Anterior cingulate cortex (tissue), 58 donors: ENCODE measurements around the gene ROBO4.

Source experiments
- DNase-seq, 58 donors: peaks; one replicate each; lab custom pipeline; 2025; lab: John Stamatoyannopoulos, UW

Gene ROBO4

DNA sequence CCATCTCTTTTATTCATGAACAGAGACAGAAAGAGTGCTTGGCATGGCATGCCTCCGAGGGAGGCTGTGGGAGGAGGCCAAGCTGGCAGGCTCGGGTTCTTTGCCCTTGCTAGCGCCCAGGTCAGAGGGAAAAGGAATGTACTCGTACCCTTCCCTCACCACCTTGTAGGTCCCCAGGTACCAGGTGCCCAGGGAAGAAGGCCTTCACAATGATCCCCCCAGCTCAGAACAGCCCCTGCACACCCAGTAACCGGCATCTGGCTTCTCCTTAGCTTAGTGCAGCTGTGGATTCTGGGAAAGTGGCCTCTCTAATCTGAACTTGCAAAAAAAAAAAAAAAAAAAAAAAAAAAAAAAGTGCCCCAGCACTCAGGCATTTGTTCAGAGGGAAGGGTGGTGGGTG lies 22.7 kb upstream of the ROBO4 start:
- DNase-seq: no peak

DNA sequence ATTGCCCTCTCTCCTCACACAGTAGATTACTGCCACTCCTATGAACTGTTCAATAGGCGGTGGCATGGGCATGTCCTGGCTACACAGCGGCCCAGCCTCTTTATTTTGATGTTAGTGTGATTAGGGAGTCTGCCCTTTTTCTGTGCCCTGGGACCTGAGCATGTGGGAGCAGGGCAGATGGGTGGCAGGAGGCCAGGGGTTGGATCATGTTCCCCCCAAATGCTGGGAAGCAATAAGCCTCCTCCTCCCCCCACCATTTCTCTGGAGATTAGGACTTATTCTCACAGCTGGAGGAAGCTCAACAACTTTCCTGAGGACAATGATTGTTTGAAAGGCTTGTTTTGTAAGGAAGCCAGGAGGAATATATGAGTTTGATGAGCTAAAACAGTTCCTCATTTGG lies 22.2 kb upstream of the ROBO4 start:
- DNase-seq: peak in 2 of 58 donors; percentile 53 to 56

DNA sequence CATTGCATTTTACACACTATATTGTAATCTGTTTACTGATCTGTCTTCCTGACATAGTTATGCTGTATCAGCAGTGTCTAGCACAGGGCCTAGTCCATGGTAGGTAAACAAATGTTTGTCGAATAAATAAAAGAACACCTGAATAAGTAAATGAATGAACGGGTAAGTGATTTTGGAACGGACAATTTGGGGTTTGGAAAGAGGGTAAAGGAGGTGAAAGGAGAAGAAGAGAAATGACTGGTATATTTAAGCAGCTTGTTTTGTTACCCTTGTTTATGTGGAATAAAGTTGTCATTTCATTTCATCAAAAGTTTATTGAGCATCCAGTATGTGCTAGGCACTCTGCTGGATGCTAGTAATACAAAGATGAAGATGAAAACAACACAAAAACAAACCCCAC lies 21.3 kb upstream of the ROBO4 start, which contains the start of gene HEPN1:
HEPN1 (plus strand) TSS at position 301 of the 400 bp plus-strand sequence.
- no peak for DNase-seq

DNA sequence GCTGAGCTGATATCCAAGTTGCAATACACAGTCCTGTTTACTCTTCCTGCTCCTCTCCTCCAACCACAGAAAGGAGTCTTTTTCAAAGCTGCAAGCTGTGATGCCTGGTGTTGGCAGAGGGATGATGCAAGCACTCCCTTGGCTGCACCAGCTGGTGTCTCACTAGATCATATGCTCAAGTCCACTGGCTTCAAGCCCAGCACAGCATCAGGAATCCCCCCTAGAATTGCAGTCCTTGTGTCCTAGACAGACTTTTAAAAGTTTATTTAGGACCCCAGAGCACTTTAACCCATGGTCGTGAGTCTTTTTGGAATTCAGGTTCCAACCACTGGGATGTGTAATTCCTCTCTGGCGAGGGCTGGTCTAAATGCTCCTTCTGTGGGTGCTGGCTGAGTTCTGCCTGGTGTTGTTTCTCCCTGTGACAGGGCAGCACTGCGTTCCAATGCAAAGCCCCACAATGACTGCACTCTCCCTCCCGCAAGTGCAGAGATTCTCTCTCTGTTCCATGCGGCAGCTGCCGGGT lies 19.5 kb upstream of the ROBO4 start:
- peak in 49 of 58 donors; percentile 17 to 94 (median 74) for DNase-seq

DNA sequence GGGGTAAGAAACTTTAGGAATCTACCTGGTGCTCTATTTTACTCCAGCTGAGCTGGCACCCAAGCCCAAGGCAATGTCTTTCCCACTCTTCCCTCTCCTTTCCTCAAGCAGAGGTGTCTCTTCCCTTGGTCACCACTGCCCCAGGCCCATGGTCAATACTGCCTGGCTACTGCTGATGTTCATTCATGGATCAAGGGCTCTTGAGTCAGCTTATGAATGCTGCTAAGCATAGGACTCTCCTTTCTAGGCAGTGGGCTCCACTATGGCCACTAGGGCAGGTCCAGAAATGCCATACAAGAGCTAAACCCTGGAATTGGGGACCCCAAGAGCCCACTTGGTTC lies 18.7 kb upstream of the ROBO4 start:
- DNase-seq: no peak

DNA sequence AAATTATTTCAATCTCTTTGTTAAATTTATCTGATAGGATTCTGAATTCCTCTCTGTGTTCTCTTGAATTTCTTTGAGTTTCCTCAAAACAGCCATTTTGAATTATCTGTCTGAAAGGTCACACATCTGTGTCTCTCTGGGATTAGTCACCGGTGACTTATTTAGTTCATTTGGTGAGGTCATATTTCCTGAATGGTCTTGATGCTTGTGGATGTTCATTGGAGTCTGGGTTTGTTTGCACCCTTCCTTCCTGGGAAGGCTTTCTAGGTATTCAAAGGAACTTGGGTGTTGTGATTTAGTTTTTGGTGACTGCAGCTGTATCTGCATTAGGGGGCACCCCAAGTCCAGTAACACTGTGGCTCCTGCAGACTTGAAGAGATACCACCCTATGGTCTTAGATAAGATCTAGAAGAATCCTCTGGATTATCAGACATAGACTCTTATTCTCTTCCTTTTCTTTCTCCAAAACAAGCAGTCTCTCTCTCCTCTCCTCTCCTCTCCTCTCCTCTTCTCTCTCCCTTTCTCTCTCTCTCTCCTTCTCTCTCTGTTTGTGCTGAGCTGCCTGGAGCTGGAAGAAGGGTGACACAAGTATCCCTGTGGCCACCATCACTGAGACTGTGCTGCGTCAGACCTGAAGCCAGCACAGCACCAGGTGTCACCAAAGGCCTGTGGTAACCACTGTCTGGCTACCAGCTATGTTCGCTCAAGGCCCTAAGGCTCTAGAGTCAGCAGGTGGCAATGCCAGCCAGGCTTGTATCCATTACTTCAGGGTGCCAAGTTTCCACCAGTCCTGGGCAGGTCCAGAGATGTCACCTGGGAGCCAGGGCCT lies 18.1 kb upstream of the ROBO4 start:
- DNase-seq: no peak

DNA sequence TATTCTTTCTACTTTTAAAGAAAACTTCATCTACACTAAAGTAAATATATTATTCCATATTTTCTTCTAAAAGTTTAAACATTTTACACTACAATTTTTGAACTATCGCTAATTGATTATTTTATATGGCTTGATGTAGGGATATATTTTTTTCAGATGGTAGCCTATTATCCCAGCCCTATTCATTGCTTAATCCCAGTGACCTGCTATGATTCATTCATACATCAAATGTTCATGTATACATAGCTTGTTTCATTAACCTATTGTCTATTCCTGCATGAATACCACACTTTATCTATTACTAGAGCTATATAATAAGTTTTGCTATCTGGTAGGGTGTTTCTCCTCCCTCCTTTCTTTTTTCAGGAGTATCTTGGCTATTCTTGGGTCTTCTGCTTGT lies 5.0 kb upstream of the ROBO4 start:
- no peak for DNase-seq

DNA sequence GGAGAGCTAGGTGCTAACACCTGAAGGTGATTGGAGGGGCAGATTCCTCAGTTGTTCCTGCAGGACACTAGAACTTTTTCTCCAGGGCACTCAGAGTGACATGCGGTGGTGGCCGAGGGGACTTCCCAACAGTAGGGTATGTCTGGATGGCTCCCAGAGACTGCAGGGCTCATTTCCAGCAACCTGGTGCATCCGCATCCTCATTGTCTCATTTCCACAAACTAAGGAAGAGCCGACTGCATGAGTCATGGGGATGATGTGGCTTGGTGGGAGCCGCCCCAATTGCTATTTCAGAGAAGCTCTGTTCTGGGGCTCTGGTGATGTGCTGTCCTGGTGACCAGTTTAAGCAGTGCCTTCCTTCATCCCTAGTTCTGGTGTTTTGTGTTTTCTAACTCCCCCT lies 2.8 kb upstream of the ROBO4 start:
- peak in 1 of 58 donors; percentile 57 for DNase-seq

DNA sequence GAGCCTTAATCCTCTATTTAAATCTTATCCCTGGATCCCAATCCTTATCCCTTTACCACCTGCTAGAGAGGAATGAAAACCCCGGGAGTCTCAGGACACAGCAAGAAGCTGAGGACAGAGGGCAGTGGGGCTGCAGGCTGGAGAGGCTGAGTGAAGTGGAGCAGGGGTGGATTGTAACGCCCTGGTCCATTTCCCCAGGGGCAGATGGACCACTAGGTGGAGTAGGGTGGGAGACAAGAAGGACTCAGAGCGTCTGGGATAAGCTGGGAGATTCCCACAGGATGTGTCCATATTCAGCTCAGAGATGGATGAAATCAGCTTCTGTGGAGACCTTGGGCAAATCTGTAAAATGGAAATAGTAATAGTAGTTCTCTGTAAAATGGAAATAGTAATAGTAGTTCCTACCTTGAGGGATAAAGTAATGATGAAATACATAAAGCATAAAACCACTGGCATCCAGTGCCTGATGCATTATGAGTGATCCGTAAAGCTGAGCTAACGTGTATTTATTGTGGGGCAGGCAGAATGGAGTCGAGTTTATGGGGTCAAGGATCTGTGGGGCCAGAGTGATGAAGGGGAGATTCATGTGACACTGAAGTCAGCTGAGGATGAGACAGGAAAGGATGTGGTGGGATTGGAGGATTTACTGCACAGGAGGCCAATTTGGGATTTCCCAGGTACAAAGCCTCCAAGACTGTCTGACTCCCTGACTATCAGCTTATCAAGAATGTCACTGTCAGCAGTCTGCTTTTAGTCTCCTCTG lies 1.9 kb upstream of the ROBO4 start:
- no peak for DNase-seq

DNA sequence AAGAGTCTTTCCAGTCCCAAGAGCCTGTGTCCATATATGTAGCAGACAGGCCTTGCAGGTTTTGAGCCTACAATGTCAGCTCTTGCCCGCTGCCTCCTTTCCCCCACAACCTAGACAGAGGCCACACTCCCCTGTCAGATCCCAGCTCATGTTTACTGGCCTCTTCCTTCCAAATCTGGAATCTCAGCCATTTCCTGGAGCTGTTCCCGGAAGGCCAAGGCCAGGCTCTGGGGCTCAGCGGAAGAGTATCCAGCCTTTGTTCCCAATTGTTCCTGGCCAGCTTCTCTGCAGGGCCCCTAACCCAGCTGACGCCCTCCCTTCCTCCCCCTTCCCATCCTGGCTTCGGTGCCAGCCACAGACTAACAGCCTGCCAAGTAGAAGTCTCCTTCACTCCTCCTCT lies 1.0 kb upstream of the ROBO4 start:
- peak in 42 of 58 donors; percentile 26 to 81 (median 52) for DNase-seq

DNA sequence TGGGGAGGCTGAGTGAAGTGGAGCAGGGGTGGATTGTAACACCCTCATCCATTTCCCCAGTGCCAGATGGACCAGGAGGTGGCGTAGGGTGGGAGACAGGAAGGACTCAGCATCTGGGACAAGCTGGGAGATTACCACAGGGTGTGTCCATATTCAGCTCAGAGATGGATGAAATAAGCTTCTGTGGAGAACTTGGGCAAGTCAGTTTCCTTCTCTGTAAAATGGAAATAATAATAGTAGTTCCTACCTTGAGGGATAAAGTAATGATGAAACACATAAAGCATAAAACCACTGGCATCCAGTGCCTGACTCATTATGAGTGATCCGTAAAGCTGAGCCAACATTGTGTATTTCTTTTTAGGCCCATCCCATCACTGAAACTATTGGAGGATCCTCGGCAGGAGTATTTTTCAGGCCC lies 607 bp upstream of the ROBO4 start:
- DNase-seq: no peak

DNA sequence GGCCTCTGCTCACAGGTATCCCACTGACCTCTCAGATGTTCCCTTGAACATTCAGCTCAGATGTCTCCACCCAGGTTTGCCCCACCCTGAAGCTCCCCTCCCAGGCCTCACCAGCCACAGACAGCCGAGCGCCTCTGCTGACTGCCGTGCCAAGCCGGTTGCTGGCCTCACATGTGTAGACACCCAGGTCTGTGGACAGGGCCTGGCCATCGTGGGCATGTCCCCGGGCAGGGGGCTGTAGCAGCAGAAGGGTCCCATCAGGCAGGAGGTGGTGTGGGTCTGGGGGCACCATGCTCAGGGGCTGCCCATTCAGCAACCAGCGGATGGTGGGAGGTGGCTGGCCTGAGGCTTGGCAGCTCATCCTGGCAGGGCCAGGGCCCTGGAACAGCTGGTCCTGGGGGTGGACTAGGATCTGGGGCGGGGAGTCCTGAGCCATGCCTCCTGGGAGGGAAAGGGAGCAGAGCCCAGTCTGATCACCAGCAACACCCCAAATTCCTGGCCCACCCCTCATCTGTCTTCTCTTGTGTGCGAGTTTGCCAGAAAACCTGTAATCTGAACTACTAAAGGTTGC lies 759 bp downstream of the ROBO4 start:
- no peak for DNase-seq

DNA sequence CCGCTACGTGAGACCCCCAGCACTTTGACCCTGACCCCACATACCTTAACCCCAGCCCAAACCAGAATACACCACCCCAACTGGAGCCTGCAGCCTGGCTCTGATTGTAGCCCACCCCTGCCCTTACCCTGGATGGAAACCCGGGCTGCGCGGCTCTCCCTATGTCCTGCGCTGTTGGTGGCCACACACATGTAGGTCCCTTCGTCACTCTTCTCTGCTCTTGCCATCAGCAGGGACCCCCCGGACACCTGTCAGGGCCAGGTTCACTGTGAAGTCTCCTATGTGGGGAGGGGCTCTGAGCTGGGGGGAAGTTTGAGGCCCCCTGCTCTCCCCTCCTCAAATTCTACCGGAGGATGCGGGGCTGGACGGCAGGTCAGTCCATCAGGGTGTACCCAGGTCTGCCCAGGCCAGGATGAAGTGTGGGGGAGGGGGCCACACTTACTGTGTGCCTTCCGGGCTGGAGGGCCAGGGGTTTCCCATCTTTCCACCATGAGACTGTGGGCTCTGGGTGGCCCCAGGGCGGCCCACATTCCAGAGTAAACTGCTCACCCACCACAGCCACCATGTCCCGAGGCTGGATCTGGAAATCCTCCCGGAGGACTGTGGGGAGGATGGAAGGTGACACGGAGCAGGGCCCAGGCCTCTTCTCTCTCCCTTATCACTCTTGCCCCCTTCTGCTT lies 1.5 kb downstream of the ROBO4 start:
- DNase-seq: no peak

DNA sequence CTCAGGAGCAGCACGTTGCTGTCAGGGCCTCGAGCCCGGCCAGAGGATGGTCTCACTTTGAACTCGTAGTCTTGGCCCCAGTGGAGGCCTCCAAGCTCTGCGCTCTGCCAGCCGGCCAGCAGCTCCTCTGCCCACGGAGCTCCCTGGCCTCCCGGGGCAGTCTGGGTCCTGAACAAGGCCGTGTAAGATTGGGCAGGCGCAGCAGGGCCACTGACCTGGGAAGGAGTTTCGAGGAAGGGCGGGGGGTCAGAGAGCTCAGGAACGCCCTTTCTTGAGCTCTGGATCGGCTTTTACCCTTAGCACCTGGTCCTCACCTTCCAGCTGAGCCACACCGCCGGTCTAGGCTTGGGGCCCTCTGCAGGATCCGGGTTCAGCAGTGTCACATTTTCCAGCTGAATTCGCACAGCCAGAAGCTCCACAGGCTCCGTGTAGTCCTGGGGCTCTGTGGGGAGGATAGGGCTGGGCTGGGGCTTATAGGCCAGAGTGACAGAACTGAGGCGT lies 2.1 kb downstream of the ROBO4 start:
- DNase-seq: no peak

DNA sequence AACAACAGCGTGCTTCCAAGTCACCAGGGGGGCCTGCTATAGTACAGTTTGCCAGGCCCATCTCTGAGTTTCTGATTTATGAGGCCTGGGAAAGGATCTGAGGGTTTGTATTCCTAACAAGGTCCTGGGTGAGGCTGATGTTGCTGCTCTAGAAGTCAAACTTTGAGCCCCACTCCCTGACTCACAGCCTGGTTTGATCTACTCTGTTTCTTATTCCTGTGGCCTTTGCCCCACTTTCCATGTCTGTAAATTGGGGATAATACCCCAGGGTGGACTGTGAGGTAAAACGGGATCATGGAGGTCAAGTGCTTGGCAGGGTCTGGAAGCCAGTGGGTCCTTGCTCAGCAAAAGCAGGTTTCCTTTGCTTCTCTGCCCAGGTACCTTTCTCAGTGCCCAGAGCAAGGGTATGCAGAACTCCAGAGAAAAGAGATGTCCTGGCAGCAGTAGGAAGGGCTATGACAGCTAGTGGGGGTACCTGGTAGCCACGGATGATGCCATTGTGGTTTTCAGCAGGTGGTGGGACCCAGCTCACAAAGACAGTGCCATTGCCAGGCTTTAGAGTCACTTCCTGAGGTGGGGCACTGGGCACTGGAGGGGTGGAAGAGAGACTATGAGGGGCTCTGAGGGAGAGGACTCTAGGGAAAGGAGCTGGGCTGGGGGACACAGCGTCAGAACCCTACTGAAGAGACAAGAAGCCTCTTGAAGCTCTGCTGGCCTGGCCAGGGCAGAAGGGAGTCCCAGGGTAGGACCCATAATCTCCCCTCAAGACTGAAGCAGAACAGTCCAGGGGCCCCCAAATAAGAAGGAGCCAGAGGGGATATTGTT lies 2.8 kb downstream of the ROBO4 start:
- no peak for DNase-seq

DNA sequence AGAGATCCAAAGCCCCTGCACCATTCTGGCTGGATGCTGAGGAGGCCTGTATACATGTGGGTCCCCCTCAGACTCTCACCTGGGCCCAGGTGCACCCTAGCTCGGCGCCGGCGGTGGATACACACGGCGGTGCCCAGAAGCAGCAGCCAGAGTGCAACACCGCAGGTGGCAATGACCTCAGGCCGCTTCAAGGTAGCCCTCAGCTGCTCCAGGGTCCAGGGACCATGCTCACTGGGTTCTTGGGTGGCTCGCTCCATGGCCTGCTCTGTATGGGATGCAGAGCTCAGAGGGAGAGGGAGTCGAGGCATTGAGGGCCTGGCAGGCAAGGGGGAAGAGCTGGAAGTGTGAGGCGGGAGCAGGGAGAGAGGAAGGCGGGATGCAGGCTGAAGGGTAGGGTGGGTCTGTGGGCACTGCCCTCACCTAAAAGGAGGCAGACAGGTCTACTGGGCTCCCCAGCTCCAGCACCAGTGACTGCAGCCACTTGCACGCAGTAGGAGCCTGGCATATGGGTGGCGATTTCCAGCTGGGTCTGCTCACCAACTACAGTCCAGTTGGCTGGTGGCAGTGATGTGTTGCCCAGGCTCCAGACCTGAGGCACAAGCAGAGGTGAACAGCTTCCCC lies 3.8 kb downstream of the ROBO4 start:
- no peak for DNase-seq

DNA sequence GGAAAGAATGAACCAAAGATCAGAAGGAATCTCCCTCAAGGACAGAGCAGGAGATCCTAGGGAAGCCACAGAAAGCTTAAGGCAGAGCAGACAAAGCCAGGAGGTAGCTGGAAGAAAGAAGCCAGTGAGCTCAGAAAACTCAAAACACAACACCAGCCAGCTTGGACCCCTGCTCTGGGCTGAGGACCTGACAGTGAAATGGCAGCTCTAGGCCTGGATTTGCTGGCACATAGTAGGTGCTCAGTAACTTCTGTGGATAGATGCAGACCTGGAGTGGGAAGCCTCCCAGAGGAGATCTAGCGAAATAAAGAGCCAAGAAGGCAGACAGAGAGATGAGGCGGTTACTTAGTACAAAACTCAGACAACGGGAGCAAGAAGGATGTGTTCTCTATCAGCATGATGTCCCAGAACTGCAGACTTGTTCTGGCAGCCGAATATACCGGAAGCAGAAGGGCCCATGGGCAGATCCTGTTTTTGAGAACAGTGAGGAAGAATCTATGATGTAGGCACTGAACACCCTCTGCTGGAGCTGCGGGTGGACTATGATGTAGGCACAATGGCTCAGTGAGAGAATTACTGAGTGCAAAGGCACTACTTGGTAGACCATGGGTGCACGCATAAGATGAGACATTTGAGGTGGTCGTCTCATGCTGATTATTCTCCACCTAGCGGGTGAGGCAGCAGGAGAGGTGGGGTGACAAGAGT lies 4.8 kb downstream of the ROBO4 start:
- no peak for DNase-seq

DNA sequence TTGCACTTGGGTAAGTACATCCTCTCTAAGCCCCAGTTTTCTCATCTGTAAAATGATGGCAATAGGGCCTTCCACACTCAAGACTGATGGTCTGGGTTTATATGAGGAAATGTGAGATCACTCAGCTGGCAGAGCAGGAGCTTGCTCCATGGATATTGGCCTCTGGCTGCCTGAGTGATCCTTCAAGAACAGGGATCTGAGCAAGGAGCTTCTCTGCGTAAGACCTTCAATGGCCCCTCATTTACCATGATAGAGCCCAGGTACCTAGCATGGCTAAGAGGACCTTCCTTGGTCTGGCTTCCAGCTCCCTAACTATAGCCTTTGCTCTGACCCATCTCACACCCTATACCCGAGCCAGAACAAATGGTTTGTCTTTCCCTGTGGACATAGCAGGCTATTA lies 5.5 kb downstream of the ROBO4 start:
- no peak for DNase-seq
